ENCODE measurements around the gene MAN2B2.

Gene MAN2B2

DNA sequence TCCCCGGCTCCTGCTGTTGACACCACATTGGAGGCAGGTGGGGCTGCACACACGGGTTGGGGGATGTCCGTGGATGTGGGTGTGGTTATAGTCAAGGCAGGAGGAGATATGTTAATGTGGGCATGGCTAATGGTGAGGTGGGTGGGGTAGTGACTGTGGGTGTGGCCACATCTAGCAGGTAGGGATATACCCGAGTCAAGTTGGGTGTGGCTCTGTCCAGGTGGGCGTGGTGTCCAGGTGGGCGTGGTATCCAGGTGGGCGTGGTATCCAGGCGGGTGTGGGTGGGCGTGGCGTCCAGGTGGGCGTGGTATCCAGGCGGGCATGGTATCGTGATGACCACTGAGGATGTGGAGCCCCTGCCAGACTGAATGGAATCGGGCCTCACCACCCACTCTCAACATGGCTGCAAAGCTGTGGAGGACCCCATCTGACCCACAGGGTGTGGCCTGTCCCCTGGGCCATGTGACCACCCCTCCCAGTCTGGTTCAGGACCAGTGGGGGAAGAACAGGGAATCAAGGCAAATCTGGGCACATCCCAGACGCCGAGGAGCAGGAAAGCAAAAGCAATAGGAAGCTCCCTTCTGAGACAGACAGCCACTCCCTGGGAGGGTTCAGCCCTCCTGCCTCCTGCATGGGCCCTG lies 21.0 kb downstream of the MAN2B2 start:
- Histone ChIP-seq H3K27me3 (ENCODE audit: control insufficient read depth, insufficient read depth, low read length) (no peaks in the 10 kb centered on the region), H3K27ac (ENCODE audit: low read depth, low read length) (no peak overlapping the region), H3K9ac (ENCODE audit: low read length) (no peak overlapping the region), H3K9me3 (ENCODE audit: control insufficient read depth, insufficient read depth, low read depth, low read length) (no peaks in the 10 kb centered on the region), H3K4me1 (ENCODE audit: control insufficient read depth, insufficient read depth, low read length) (no peaks in the 10 kb centered on the region), H3K36me3 (ENCODE audit: control insufficient read depth, insufficient read depth, low read length) (no peaks in the 10 kb centered on the region), H3K4me3 (ENCODE audit: low read depth, low read length) (no peak overlapping the region)

GRCh38 chr4:6596948-6597347 lies 22.0 kb downstream of the MAN2B2 start:
- H3K27me3 ChIP-seq (ENCODE audit: control insufficient read depth, insufficient read depth, low read length) = no peaks in the 10 kb centered on the region
- H3K9ac ChIP-seq (ENCODE audit: low read length) = no peak overlapping the region
- H3K4me1 ChIP-seq (ENCODE audit: control insufficient read depth, insufficient read depth, low read length) = no peaks in the 10 kb centered on the region
- H3K36me3 ChIP-seq (ENCODE audit: control insufficient read depth, insufficient read depth, low read length) = peaks cover 1% of the 10 kb centered on the region; the same call in 1 of the 2 replicates
- no peak overlapping the region for H3K27ac ChIP-seq (ENCODE audit: low read depth, low read length)
- H3K9me3 ChIP-seq (ENCODE audit: control insufficient read depth, insufficient read depth, low read depth, low read length) = no peaks in the 10 kb centered on the region
- no peak overlapping the region for H3K4me3 ChIP-seq (ENCODE audit: low read depth, low read length)

DNA sequence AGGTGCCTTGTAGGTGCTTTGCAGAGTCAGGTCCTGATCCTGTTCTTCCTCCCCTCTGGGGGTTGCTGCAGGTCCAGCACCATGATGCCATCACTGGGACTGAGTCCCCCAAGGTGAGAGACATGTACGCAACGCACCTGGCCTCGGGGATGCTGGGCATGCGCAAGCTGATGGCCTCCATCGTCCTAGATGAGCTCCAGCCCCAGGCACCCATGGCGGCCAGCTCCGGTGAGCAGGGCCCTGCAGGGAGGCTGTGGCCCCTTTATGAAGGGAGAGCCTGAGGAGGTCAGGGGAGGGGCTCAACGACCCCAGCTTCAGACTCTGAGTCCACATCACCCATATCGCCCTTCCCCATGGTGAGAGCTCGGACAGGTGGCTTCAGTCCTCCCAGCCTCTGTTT lies 23.1 kb downstream of the MAN2B2 start:
- no peaks in the 10 kb centered on the region for H3K4me1 ChIP-seq (ENCODE audit: control insufficient read depth, insufficient read depth, low read length)
- H3K27me3 ChIP-seq (ENCODE audit: control insufficient read depth, insufficient read depth, low read length) = no peaks in the 10 kb centered on the region
- no peaks in the 10 kb centered on the region for H3K9me3 ChIP-seq (ENCODE audit: control insufficient read depth, insufficient read depth, low read depth, low read length)
- H3K36me3 ChIP-seq (ENCODE audit: control insufficient read depth, insufficient read depth, low read length) = peaks cover 5% of the 10 kb centered on the region; the same call in 1 of the 2 replicates
- no peak overlapping the region for H3K9ac ChIP-seq (ENCODE audit: low read length)
- no peak overlapping the region for H3K4me3 ChIP-seq (ENCODE audit: low read depth, low read length)
- H3K27ac ChIP-seq (ENCODE audit: low read depth, low read length) = no peak overlapping the region

- Histone ChIP-seq H3K27ac (ENCODE audit: low read depth, low read length) (no peak overlapping the region), H3K36me3 (ENCODE audit: control insufficient read depth, insufficient read depth, low read length) (peaks cover 5% of the 10 kb centered on the region; the same call in 1 of the 2 replicates), H3K9ac (ENCODE audit: low read length) (no peak overlapping the region), H3K4me1 (ENCODE audit: control insufficient read depth, insufficient read depth, low read length) (no peaks in the 10 kb centered on the region), H3K4me3 (ENCODE audit: low read depth, low read length) (no peak overlapping the region), H3K27me3 (ENCODE audit: control insufficient read depth, insufficient read depth, low read length) (no peaks in the 10 kb centered on the region), H3K9me3 (ENCODE audit: control insufficient read depth, insufficient read depth, low read depth, low read length) (no peaks in the 10 kb centered on the region)
Measured at GRCh38 chr4:6598641-6599040, 23.7 kb downstream of the MAN2B2 start.

- peaks cover 15% of the 10 kb centered on the region; the same call in 1 of the 2 replicates for H3K36me3 ChIP-seq (ENCODE audit: control insufficient read depth, insufficient read depth, low read length)
- peaks cover 10% of the 10 kb centered on the region for H3K9me3 ChIP-seq (ENCODE audit: control insufficient read depth, insufficient read depth, low read depth, low read length)
Measured at GRCh38 chr4:6601661-6602250, 26.8 kb downstream of the MAN2B2 start.

GRCh38 chr4:6602289-6602688 lies 27.3 kb downstream of the MAN2B2 start:
- Histone ChIP-seq H3K9ac (ENCODE audit: low read length) (no peak overlapping the region), H3K4me3 (ENCODE audit: low read depth, low read length) (no peak overlapping the region), H3K4me1 (ENCODE audit: control insufficient read depth, insufficient read depth, low read length) (no peaks in the 10 kb centered on the region), H3K27me3 (ENCODE audit: control insufficient read depth, insufficient read depth, low read length) (no peaks in the 10 kb centered on the region), H3K9me3 (ENCODE audit: control insufficient read depth, insufficient read depth, low read depth, low read length) (peaks cover 10% of the 10 kb centered on the region), H3K36me3 (ENCODE audit: control insufficient read depth, insufficient read depth, low read length) (peaks cover 15% of the 10 kb centered on the region; the same call in 1 of the 2 replicates), H3K27ac (ENCODE audit: low read depth, low read length) (no peak overlapping the region)

More at GRCh38 chr4:6601661-6602250, 26.8 kb downstream of the MAN2B2 start:
- no peak overlapping the region for H3K9ac ChIP-seq (ENCODE audit: low read length)
- H3K27ac ChIP-seq (ENCODE audit: low read depth, low read length) = no peak overlapping the region
- no peak overlapping the region for H3K4me3 ChIP-seq (ENCODE audit: low read depth, low read length)
- no peaks in the 10 kb centered on the region for H3K4me1 ChIP-seq (ENCODE audit: control insufficient read depth, insufficient read depth, low read length)
- H3K27me3 ChIP-seq (ENCODE audit: control insufficient read depth, insufficient read depth, low read length) = no peaks in the 10 kb centered on the region

DNA sequence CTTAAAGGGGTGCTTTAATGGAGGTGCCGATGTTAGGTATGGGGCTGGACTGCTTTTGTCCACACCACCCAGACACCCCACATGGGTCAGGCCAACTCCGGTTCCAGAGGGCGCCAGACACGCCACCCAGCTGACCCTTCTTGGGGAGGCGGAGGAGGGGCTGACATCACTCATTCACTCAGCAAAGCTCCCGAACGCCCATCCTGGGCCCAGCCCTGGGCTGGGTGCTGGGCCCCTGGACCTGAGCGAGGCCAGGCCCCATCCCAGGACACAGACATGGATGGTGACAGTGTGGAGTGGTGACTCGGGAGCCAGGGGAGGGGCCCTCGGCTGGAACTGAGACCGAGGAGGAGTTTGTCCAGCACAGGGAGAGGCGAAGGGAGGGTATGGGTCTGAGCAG lies 28.1 kb downstream of the MAN2B2 start:
- Histone ChIP-seq H3K36me3 (ENCODE audit: control insufficient read depth, insufficient read depth, low read length) (peaks cover 15% of the 10 kb centered on the region; the same call in 1 of the 2 replicates), H3K9me3 (ENCODE audit: control insufficient read depth, insufficient read depth, low read depth, low read length) (peaks cover 10% of the 10 kb centered on the region), H3K27ac (ENCODE audit: low read depth, low read length) (no peak overlapping the region), H3K4me1 (ENCODE audit: control insufficient read depth, insufficient read depth, low read length) (no peaks in the 10 kb centered on the region), H3K9ac (ENCODE audit: low read length) (no peak overlapping the region), H3K27me3 (ENCODE audit: control insufficient read depth, insufficient read depth, low read length) (no peaks in the 10 kb centered on the region), H3K4me3 (ENCODE audit: low read depth, low read length) (no peak overlapping the region)

GRCh38 chr4:6605114-6605513 lies 30.1 kb downstream of the MAN2B2 start:
- no peaks in the 10 kb centered on the region for H3K4me1 ChIP-seq (ENCODE audit: control insufficient read depth, insufficient read depth, low read length)
- H3K36me3 ChIP-seq (ENCODE audit: control insufficient read depth, insufficient read depth, low read length) = peaks cover 15% of the 10 kb centered on the region; the same call in 1 of the 2 replicates
- H3K4me3 ChIP-seq (ENCODE audit: low read depth, low read length) = no peak overlapping the region
- H3K9me3 ChIP-seq (ENCODE audit: control insufficient read depth, insufficient read depth, low read depth, low read length) = peaks cover 10% of the 10 kb centered on the region
- H3K27me3 ChIP-seq (ENCODE audit: control insufficient read depth, insufficient read depth, low read length) = no peaks in the 10 kb centered on the region
- no peak overlapping the region for H3K9ac ChIP-seq (ENCODE audit: low read length)
- H3K27ac ChIP-seq (ENCODE audit: low read depth, low read length) = no peak overlapping the region

- no peak overlapping the region for H3K27ac ChIP-seq (ENCODE audit: low read depth, low read length)
- no peak overlapping the region for H3K4me3 ChIP-seq (ENCODE audit: low read depth, low read length)
- H3K9ac ChIP-seq (ENCODE audit: low read length) = no peak overlapping the region
- H3K9me3 ChIP-seq (ENCODE audit: control insufficient read depth, insufficient read depth, low read depth, low read length) = peaks cover 10% of the 10 kb centered on the region
- H3K27me3 ChIP-seq (ENCODE audit: control insufficient read depth, insufficient read depth, low read length) = no peaks in the 10 kb centered on the region
- H3K36me3 ChIP-seq (ENCODE audit: control insufficient read depth, insufficient read depth, low read length) = peaks cover 15% of the 10 kb centered on the region
- H3K4me1 ChIP-seq (ENCODE audit: control insufficient read depth, insufficient read depth, low read length) = no peaks in the 10 kb centered on the region
Measured at GRCh38 chr4:6605605-6606004, 30.6 kb downstream of the MAN2B2 start.

DNA sequence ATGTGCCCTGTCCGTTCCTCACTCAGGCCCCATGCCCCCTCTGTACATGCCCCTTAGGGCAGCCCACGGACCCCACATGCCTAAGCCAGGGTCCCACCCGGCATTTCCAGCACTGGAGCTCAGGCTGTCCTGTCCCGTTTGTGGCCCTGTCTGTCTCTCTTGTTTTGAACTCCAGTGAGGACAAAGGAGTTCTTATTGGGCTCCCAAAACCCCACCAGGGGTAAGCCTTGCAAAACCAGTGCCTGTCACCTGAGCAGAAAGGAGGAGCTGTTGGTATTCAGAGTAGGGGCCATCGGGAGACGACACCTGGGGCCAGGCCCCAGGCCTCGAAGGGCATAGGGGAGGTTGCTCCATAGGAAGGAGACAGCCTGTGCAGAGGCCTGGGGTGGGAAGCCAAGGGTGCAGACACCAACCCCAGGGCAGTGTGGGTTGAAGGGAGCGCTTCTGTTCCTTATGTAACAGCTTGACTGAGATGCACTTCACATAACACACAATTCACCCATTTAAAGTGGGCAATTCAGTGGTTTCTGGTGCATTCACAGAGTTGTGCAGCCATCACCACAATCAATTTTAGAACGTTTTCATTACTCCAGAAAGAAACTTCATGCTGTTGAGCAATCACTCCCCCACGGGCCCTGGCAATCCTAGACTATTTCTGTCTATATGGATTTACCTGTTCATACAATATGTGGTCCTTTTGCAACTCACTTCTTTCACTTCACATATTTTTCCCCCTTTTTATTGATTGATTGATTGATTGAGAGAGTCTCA lies 31.7 kb downstream of the MAN2B2 start:
- Histone ChIP-seq H3K9me3 (ENCODE audit: control insufficient read depth, insufficient read depth, low read depth, low read length) (peaks cover 10% of the 10 kb centered on the region), H3K9ac (ENCODE audit: low read length) (no peak overlapping the region), H3K4me1 (ENCODE audit: control insufficient read depth, insufficient read depth, low read length) (no peaks in the 10 kb centered on the region), H3K4me3 (ENCODE audit: low read depth, low read length) (no peak overlapping the region), H3K27ac (ENCODE audit: low read depth, low read length) (no peak overlapping the region), H3K27me3 (ENCODE audit: control insufficient read depth, insufficient read depth, low read length) (no peaks in the 10 kb centered on the region), H3K36me3 (ENCODE audit: control insufficient read depth, insufficient read depth, low read length) (peaks cover 15% of the 10 kb centered on the region)
